Dermis blood vessel endothelial cell (primary cell): ENCODE measurements around the gene BIN1. TPM values are rescaled to one million over a fixed set of nuclear protein-coding genes. Genes with fewer than 3 reads are reported as not detected.
"Not testable (repeated sequence)": the region's sequence is repeated elsewhere in the genome, so short reads cannot be mapped to it uniquely, and the experiment has no call there.

Experiments used
- DNase-seq: peaks from one replicate; pipeline ENCODE4 v3.0.0; 2010
- total RNA-seq: library from RNA; depleted of rRNA; stranded (reverse); fragments of >200 nt; gene quantifications from 2 replicates; pipeline ENCODE4 v1.2.3, GENCODE V29; 2014

The BIN1 gene
- total RNA-seq, 1 donor from 2014 or later = 34.4 TPM

GRCh38 chr2:127134235-127134634, 27.3 kb upstream of the BIN1 start:
- no peak for DNase-seq

- DNase-seq = no peak
Observed at GRCh38 chr2:127133793-127134192, 26.8 kb upstream of the BIN1 start.

- no peak for DNase-seq
Observed at GRCh38 chr2:127130421-127130820, 23.5 kb upstream of the BIN1 start.

- no peak for DNase-seq
Observed at GRCh38 chr2:127129937-127130336, 23.0 kb upstream of the BIN1 start.

GRCh38 chr2:127128445-127128904, 21.5 kb upstream of the BIN1 start:
- no peak for DNase-seq

GRCh38 chr2:127125821-127126220, 18.9 kb upstream of the BIN1 start:
- no peak for DNase-seq

GRCh38 chr2:127124426-127124825, 17.5 kb upstream of the BIN1 start:
- DNase-seq = no peak

GRCh38 chr2:127122361-127123027, 15.5 kb upstream of the BIN1 start:
- no peak for DNase-seq

- no peak for DNase-seq
Observed at GRCh38 chr2:127121776-127122176, 14.8 kb upstream of the BIN1 start.

GRCh38 chr2:127121353-127121752, 14.4 kb upstream of the BIN1 start:
- DNase-seq = no peak

- DNase-seq = not testable (repeated sequence)
Observed at GRCh38 chr2:127120408-127120807, 13.5 kb upstream of the BIN1 start.

- DNase-seq = no peak
Observed at GRCh38 chr2:127118467-127118866, 11.5 kb upstream of the BIN1 start.

- no peak for DNase-seq
Observed at GRCh38 chr2:127118038-127118437, 11.1 kb upstream of the BIN1 start.

- no peak for DNase-seq
Observed at GRCh38 chr2:127117603-127118002, 10.6 kb upstream of the BIN1 start.

GRCh38 chr2:127115471-127116199, 8.7 kb upstream of the BIN1 start:
- DNase-seq = no peak

- no peak for DNase-seq
Observed at GRCh38 chr2:127110985-127111384, 4.0 kb upstream of the BIN1 start.

- DNase-seq = no peak
Observed at GRCh38 chr2:127108090-127108523, 1.2 kb upstream of the BIN1 start.

GRCh38 chr2:127107622-127107999, 657 bp upstream of the BIN1 start:
- DNase-seq = peak; percentile 58

- peak; percentile 49 for DNase-seq
Observed at GRCh38 chr2:127106457-127106990, 430 bp downstream of the BIN1 start.

GRCh38 chr2:127105656-127106456, 1.1 kb downstream of the BIN1 start:
- DNase-seq = peak; percentile 53

GRCh38 chr2:127104881-127105655, 1.9 kb downstream of the BIN1 start:
- DNase-seq = no peak

- DNase-seq = no peak
Observed at GRCh38 chr2:127104166-127104660, 2.7 kb downstream of the BIN1 start.
